HepG2 (cell line): ENCODE data around the gene ATP6V0D1. TPM values are rescaled to one million over a fixed set of nuclear protein-coding genes. Genes with fewer than 3 reads are reported as not detected.

Experiments
- ADNP ChIP-seq: sonication (generic); formaldehyde crosslinking; IDR thresholded peaks from 2 replicates; pipeline ENCODE4 v1.4.0; 2020; ENCODE audit warnings: missing genetic modification reagents
- ARNT ChIP-seq: fragments of 450-650 bp; IDR thresholded peaks from 2 replicates; pipeline ENCODE4 v1.6.1; 2017
- GMEB1 ChIP-seq: sonication (generic); formaldehyde crosslinking; IDR thresholded peaks from 2 replicates; pipeline ENCODE4 v1.5.1; 2020; ENCODE audit warnings: missing genetic modification reagents, mild to moderate bottlenecking, borderline replicate concordance
- HIVEP1 ChIP-seq: sonication (generic); formaldehyde crosslinking; IDR thresholded peaks from 2 replicates; pipeline ENCODE4 v1.4.0; 2020; ENCODE audit warnings: mild to moderate bottlenecking, missing genetic modification reagents
- HNF4G ChIP-seq, 2 experiments: sonication (generic) in 1 of 2; formaldehyde crosslinking in 1 of 2; IDR thresholded peaks; 2 replicates each; pipeline versions ENCODE4 v1.4.0 to v1.6.1; 2011 to 2020; ENCODE audit warnings: borderline replicate concordance in 2 of 2, low read depth in 2 of 2, mild to moderate bottlenecking in 2 of 2, low read length in 1 of 2, missing genetic modification reagents in 1 of 2, moderate library complexity in 1 of 2
- MIER3 ChIP-seq: IDR thresholded peaks from 2 replicates; pipeline ENCODE4 v1.6.1; 2016; ENCODE audit warnings: missing compliant biosample characterization, borderline replicate concordance
- NRL ChIP-seq: sonication (generic); formaldehyde crosslinking; IDR thresholded peaks from 2 replicates; pipeline ENCODE4 v1.5.0; 2020; ENCODE audit warnings: missing genetic modification reagents, mild to moderate bottlenecking, moderate library complexity, borderline replicate concordance
- ZBTB21 ChIP-seq: sonication (generic); formaldehyde crosslinking; IDR thresholded peaks from 2 replicates; pipeline ENCODE4 v1.4.0; 2020; ENCODE audit warnings: missing genetic modification reagents
- ZNF75D ChIP-seq: sonication (generic); formaldehyde crosslinking; IDR thresholded peaks from 2 replicates; pipeline ENCODE4 v1.8.1; 2023; ENCODE audit warnings: missing genetic modification reagents, mild to moderate bottlenecking, borderline replicate concordance
- polyA plus RNA-seq, 8 experiments: library from polyadenylated mRNA; depleted of rRNA in 3 of 8; stranded (reverse) in 7 of 8; unstranded in 1 of 8; fragments of >200 nt; fragmentation: Illumina TruSeq in 4 of 8; extraction: Trizol in 4 of 8; gene quantifications; 2 replicates each; pipeline versions ENCODE4 v1.2.1 to v1.2.3, GENCODE V29; 2011 to 2016; ENCODE audit warnings: low read depth in 4 of 8, missing spikeins in 1 of 8, mixed read lengths in 1 of 8; ENCODE audit not compliant: insufficient read depth in 1 of 8
- total RNA-seq, 5 experiments: library from RNA; depleted of rRNA; stranded (reverse); fragments of >200 nt; fragmentation: Illumina TruSeq; extraction: Trizol; gene quantifications; 2 replicates each; pipeline ENCODE4 v1.2.3, GENCODE V29; 2016; ENCODE audit warnings: low read depth in 1 of 5
- TF ChIP-seq, protein P1 (sequence below): sonication (generic); formaldehyde crosslinking; IDR thresholded peaks from 2 replicates; pipeline ENCODE4 v1.4.0; 2020; ENCODE audit warnings: mild to moderate bottlenecking, missing genetic modification reagents
- TF ChIP-seq, protein P2 (sequence below): sonication (generic); formaldehyde crosslinking; IDR thresholded peaks from 2 replicates; pipeline ENCODE4 v1.9.0; 2022; ENCODE audit warnings: low read depth, missing genetic modification reagents
- TF ChIP-seq, protein P3 (sequence below): fragments of 450-650 bp; IDR thresholded peaks from 2 replicates; pipeline ENCODE4 v1.6.1; 2017
- TF ChIP-seq, protein P4 (sequence below): sonication (generic); formaldehyde crosslinking; conservative IDR thresholded peaks from 2 replicates; pipeline ENCODE4 v1.4.0; 2020; ENCODE audit warnings: missing genetic modification reagents

Gene ATP6V0D1
- total and polyA plus RNA-seq, 2 of the 13 experiments (the other 11 are each of a cell fraction or from before 2014, with no cell fraction given): 51.1 to 61.3 TPM

DNA sequence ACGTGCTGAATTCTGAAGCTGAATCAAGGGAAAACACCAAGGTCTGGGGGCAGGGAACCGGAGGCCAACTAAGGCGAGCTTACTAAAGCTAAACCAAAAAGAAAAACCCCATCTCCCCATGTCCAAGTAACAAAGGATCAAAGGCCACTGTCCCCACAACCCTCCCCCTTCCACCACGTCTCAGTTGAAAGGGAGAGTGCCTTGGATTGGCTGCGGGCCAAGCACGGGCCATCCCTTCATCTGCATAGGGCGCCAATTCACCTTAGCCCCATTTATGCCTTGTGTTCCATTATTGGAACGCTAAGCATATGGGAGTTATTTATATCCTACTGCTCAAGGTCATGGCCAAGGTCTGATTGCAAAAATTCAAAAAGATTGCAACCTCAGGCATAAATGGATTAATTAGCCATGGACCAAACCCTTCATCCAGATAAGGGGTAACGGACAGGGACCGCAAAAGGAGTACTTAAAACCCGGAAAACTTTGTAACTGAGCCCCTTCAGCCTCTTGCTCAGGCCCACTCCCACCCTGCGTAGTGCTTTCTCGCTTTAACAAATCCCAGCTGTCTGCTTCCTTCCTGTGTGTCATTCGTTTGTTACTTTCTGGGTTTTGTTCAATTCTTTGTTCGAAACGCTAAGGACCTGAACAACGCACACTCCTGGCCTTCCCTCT, 740 bp upstream of the ATP6V0D1 start (continued):
- TF ChIP-seq, protein P1, sequence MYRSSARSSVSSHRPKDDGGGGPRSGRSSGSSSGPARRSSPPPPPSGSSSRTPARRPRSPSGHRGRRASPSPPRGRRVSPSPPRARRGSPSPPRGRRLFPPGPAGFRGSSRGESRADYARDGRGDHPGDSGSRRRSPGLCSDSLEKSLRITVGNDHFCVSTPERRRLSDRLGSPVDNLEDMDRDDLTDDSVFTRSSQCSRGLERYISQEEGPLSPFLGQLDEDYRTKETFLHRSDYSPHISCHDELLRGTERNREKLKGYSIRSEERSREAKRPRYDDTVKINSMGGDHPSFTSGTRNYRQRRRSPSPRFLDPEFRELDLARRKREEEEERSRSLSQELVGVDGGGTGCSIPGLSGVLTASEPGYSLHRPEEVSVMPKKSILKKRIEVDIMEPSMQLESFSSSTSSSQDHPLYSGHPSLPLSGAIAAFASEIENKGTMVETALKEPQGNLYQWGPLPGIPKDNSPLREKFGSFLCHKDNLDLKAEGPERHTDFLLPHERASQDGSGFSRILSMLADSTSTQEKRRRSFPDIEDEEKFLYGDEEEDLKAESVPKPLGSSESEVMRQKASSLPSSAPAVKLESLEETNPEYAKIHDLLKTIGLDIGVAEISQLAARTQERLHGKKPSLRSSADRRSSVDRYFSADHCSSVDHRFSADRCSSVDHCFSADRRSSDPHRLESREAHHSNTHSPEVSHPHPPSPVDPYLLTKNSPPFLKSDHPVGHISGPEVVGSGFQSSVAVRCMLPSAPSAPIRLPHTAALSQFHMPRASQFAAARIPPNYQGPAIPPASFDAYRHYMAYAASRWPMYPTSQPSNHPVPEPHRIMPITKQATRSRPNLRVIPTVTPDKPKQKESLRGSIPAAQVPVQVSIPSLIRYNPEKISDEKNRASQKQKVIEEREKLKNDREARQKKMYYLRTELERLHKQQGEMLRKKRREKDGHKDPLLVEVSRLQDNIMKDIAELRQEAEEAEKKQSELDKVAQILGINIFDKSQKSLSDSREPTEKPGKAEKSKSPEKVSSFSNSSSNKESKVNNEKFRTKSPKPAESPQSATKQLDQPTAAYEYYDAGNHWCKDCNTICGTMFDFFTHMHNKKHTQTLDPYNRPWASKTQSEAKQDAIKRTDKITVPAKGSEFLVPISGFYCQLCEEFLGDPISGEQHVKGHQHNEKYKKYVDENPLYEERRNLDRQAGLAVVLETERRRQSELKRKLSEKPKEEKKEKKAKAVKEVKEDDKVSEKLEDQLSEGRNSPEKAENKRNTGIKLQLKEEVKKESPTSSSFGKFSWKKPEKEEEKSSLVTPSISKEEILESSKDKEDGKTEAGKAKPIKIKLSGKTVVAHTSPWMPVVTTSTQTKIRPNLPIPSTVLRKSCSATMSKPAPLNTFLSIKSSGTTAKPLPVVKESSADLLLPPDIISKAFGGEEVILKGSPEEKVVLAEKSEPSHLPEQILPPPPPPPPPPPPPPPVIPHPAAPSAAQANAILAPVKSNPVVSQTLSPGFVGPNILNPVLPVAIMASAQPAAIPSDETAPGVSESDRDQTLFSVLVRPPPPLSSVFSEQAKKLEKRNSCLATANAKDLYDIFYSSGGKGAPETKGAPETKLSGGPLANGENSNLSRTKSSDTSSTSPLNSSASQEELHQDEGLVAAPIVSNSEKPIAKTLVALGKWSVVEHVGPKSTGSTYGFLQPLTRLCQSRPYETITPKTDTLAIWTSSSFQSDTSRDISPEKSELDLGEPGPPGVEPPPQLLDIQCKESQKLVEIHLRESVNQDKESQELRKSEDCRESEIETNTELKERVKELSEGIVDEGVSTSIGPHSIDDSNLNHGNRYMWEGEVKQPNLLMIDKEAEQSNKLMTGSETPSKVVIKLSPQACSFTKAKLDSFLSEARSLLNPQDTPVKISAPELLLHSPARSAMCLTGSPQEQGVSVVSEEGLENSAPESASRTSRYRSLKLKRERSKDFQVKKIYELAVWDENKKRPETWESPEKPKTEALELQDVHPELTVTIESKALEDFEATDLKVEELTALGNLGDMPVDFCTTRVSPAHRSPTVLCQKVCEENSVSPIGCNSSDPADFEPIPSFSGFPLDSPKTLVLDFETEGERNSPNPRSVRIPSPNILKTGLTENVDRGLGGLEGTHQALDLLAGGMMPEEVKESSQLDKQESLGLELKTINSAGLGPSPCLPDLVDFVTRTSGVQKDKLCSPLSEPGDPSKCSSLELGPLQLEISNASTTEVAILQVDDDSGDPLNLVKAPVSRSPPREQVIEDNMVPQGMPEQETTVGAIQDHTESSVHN: 0 out of 2 replicates have a peak, but pooled peaks have one; percentile 46
- TF ChIP-seq GMEB1 (no peak), NRL (CRISPR knock-in tag) (no peak), ZBTB21 (CRISPR knock-in tag) (no peak), HIVEP1 (CRISPR knock-in tag) (no peak; the same call in 1 of the 2 replicates), ADNP (no peak), MIER3 (CRISPR knock-in tag) (no peak), HNF4G (IDR thresholded peaks at IDR 0.05; ENCODE audit: borderline replicate concordance, low read depth, low read length) (peak; percentile 80; the same call in 1 of the 2 replicates), HNF4G (CRISPR knock-in tag; IDR thresholded peaks at IDR 0.05; ENCODE audit: borderline replicate concordance, low read depth) (no peak), ZNF75D (CRISPR knock-in tag) (no peak), ARNT (no peak)
- TF ChIP-seq, protein P2, sequence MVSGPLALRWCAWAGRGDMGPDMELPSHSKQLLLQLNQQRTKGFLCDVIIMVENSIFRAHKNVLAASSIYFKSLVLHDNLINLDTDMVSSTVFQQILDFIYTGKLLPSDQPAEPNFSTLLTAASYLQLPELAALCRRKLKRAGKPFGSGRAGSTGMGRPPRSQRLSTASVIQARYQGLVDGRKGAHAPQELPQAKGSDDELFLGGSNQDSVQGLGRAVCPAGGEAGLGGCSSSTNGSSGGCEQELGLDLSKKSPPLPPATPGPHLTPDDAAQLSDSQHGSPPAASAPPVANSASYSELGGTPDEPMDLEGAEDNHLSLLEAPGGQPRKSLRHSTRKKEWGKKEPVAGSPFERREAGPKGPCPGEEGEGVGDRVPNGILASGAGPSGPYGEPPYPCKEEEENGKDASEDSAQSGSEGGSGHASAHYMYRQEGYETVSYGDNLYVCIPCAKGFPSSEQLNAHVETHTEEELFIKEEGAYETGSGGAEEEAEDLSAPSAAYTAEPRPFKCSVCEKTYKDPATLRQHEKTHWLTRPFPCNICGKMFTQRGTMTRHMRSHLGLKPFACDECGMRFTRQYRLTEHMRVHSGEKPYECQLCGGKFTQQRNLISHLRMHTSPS (CRISPR knock-in tag): no peak
- TF ChIP-seq, protein P3, sequence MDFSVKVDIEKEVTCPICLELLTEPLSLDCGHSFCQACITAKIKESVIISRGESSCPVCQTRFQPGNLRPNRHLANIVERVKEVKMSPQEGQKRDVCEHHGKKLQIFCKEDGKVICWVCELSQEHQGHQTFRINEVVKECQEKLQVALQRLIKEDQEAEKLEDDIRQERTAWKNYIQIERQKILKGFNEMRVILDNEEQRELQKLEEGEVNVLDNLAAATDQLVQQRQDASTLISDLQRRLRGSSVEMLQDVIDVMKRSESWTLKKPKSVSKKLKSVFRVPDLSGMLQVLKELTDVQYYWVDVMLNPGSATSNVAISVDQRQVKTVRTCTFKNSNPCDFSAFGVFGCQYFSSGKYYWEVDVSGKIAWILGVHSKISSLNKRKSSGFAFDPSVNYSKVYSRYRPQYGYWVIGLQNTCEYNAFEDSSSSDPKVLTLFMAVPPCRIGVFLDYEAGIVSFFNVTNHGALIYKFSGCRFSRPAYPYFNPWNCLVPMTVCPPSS: no peak
- TF ChIP-seq, protein P4, sequence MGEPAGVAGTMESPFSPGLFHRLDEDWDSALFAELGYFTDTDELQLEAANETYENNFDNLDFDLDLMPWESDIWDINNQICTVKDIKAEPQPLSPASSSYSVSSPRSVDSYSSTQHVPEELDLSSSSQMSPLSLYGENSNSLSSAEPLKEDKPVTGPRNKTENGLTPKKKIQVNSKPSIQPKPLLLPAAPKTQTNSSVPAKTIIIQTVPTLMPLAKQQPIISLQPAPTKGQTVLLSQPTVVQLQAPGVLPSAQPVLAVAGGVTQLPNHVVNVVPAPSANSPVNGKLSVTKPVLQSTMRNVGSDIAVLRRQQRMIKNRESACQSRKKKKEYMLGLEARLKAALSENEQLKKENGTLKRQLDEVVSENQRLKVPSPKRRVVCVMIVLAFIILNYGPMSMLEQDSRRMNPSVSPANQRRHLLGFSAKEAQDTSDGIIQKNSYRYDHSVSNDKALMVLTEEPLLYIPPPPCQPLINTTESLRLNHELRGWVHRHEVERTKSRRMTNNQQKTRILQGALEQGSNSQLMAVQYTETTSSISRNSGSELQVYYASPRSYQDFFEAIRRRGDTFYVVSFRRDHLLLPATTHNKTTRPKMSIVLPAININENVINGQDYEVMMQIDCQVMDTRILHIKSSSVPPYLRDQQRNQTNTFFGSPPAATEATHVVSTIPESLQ (CRISPR knock-in tag): no peak
